IMR-90 (cell line): ENCODE results near the gene CCNYL1. TPM values are rescaled to one million over a fixed set of nuclear protein-coding genes. Genes with fewer than 3 reads are reported as not detected.

Source experiments
- ATAC-seq: fragments of 200-7000 bp; cut with Tn5 transposase; 2 replicates; pipeline ENCODE4 v1.9.1; 2020; ENCODE audit warnings: low read depth, mild to moderate bottlenecking, moderate library complexity
- BruUV-seq: library from RNA; stranded (reverse); fragments of 400-500 nt; replicated peaks from 2 replicates; lab custom pipeline; 2021; lab: Mats Ljungman, UMichigan
- CTCF ChIA-PET: fragments of 300-600 bp; formaldehyde crosslinking; extraction: SDS; loops from one replicate; lab custom pipeline; 2021; ENCODE audit warnings: antibody characterized with exemption; lab: Yijun Ruan, JAX
- POLR2A ChIA-PET: fragments of 300-600 bp; sonication (Branson Sonifier 250); formaldehyde crosslinking; loops from one replicate; lab custom pipeline; 2022; ENCODE audit warnings: antibody characterized with exemption; ENCODE audit not compliant: unreplicated experiment; lab: Charles Lee
- DNase-seq: peaks from one replicate; pipeline ENCODE4 v3.0.0; 2013
- H2AFZ ChIP-seq: replicated peaks from 2 replicates; pipeline ENCODE3; 2013; ENCODE audit warnings: low read length, mild to moderate bottlenecking; ENCODE audit not compliant: poor library complexity
- H2AK5ac ChIP-seq: 2 replicates; pipeline ENCODE4 v1.6.1; 2013; ENCODE audit warnings: low read depth, low read length, inconsistent platforms
- H2AK9ac ChIP-seq: replicated peaks from 2 replicates; pipeline ENCODE3; 2013; ENCODE audit warnings: mild to moderate bottlenecking, low read depth, low read length, moderate library complexity; ENCODE audit not compliant: poor library complexity
- H2BK120ac ChIP-seq: 2 replicates; pipeline ENCODE4 v1.6.1; 2013; ENCODE audit warnings: low read depth, low read length, inconsistent platforms
- H2BK15ac ChIP-seq: 3 replicates; pipeline ENCODE4 v1.6.1; 2013; ENCODE audit warnings: low read depth, low read length, inconsistent platforms
- H2BK20ac ChIP-seq: 2 replicates; pipeline ENCODE4 v1.6.1; 2013; ENCODE audit warnings: low read depth, mild to moderate bottlenecking, inconsistent platforms, low read length, moderate library complexity
- H2BK5ac ChIP-seq: 2 replicates; pipeline ENCODE4 v1.6.1; 2013; ENCODE audit warnings: mild to moderate bottlenecking, low read depth, low read length, inconsistent platforms; ENCODE audit not compliant: poor library complexity, severe bottlenecking
- H3K14ac ChIP-seq: replicated peaks from 2 replicates; pipeline ENCODE4 v1.6.1; 2013; ENCODE audit warnings: low read depth, low read length, inconsistent platforms
- H3K18ac ChIP-seq: 2 replicates; pipeline ENCODE4 v1.6.1; 2013; ENCODE audit warnings: low read depth, low read length, control low read depth
- H3K23ac ChIP-seq: 2 replicates; pipeline ENCODE4 v1.6.1; 2013; ENCODE audit warnings: low read depth, low read length, inconsistent platforms
- H3K27ac ChIP-seq: 2 replicates; pipeline ENCODE4 v1.5.1; 2013; ENCODE audit warnings: mild to moderate bottlenecking, control low read depth, low read length; ENCODE audit not compliant: insufficient read depth
- H3K27me3 ChIP-seq: 2 replicates; pipeline ENCODE4 v1.6.1; 2013; ENCODE audit warnings: low read length; ENCODE audit not compliant: control insufficient read depth, insufficient read depth
- H3K36me3 ChIP-seq: 2 replicates; pipeline ENCODE4 v1.6.1; 2013; ENCODE audit warnings: low read length, mixed read lengths; ENCODE audit not compliant: control insufficient read depth, insufficient read depth
- H3K4ac ChIP-seq: 2 replicates; pipeline ENCODE4 v1.6.1; 2013; ENCODE audit warnings: low read depth, low read length, inconsistent platforms
- H3K4me1 ChIP-seq: 2 replicates; pipeline ENCODE4 v1.6.1; 2013; ENCODE audit warnings: low read length, mixed read lengths; ENCODE audit not compliant: control insufficient read depth, insufficient read depth
- H3K4me2 ChIP-seq: 2 replicates; pipeline ENCODE4 v1.6.1; 2013; ENCODE audit warnings: low read depth, mild to moderate bottlenecking, control low read depth, low read length, moderate library complexity
- H3K4me3 ChIP-seq: 2 replicates; pipeline ENCODE4 v1.5.1; 2013; ENCODE audit warnings: low read depth, mild to moderate bottlenecking, control low read depth, low read length, moderate library complexity; ENCODE audit not compliant: insufficient read depth
- H3K56ac ChIP-seq: 2 replicates; pipeline ENCODE4 v1.6.1; 2013; ENCODE audit warnings: low read length, inconsistent platforms; ENCODE audit not compliant: insufficient read depth; ENCODE audit errors: extremely low read depth
- H3K79me1 ChIP-seq, 2 experiments: 2 replicates each; pipeline ENCODE4 v1.6.1; 2013; ENCODE audit warnings: low read length in 2 of 2, inconsistent platforms in 1 of 2, low read depth in 1 of 2
- H3K9ac ChIP-seq: 2 replicates; pipeline ENCODE4 v1.6.1; 2013; ENCODE audit warnings: low read depth, low read length, control low read depth
- H3K9me1 ChIP-seq: 2 replicates; pipeline ENCODE4 v1.6.1; 2013; ENCODE audit warnings: low read length, inconsistent platforms; ENCODE audit not compliant: insufficient read depth
- H3K9me3 ChIP-seq: 2 replicates; pipeline ENCODE4 v1.6.1; 2013; ENCODE audit warnings: low read length; ENCODE audit not compliant: control insufficient read depth, insufficient read depth
- H4K20me1 ChIP-seq: 2 replicates; pipeline ENCODE4 v1.6.1; 2013; ENCODE audit warnings: low read length, inconsistent platforms; ENCODE audit not compliant: insufficient read depth
- H4K5ac ChIP-seq: 2 replicates; pipeline ENCODE4 v1.6.1; 2013; ENCODE audit warnings: mild to moderate bottlenecking, low read depth, low read length, control low read depth
- H4K8ac ChIP-seq, 2 experiments: 2 replicates each; pipeline ENCODE4 v1.6.1; 2013; ENCODE audit warnings: low read depth in 2 of 2, low read length in 2 of 2, control low read depth in 1 of 2, inconsistent platforms in 1 of 2
- H4K91ac ChIP-seq: 2 replicates; pipeline ENCODE4 v1.6.1; 2013; ENCODE audit warnings: low read depth, low read length, inconsistent platforms; ENCODE audit not compliant: insufficient read depth
- BHLHE40 ChIP-seq: fragments of 150-350 bp; IDR thresholded peaks from 2 replicates; pipeline ENCODE4 v1.6.1; 2016; ENCODE audit warnings: mild to moderate bottlenecking, low read depth, low read length
- CEBPB ChIP-seq: IDR thresholded peaks from 2 replicates; pipeline ENCODE4 v1.6.1; 2012; ENCODE audit warnings: low read depth, low read length, improper control_type of control experiment
- CHD1 ChIP-seq: IDR thresholded peaks from 2 replicates; pipeline ENCODE4 v1.6.1; 2012; ENCODE audit warnings: low read depth, low read length, improper control_type of control experiment
- CTCF ChIP-seq: conservative IDR thresholded peaks from 2 replicates; pipeline ENCODE4 v1.5.1; 2012; ENCODE audit warnings: mild to moderate bottlenecking, low read depth, low read length, improper control_type of control experiment
- ELK1 ChIP-seq: fragments of 150-350 bp; IDR thresholded peaks from 2 replicates; pipeline ENCODE4 v1.6.1; 2016; ENCODE audit warnings: low read depth, mild to moderate bottlenecking, low read length, moderate library complexity, borderline replicate concordance
- FOS ChIP-seq: fragments of 150-350 bp; IDR thresholded peaks from 2 replicates; pipeline ENCODE4 v1.6.1; 2016; ENCODE audit warnings: low read depth, low read length
- MAFK ChIP-seq: IDR thresholded peaks from 2 replicates; pipeline ENCODE4 v1.6.1; 2012; ENCODE audit warnings: low read depth, low read length, improper control_type of control experiment
- MAZ ChIP-seq: IDR thresholded peaks from 2 replicates; pipeline ENCODE4 v1.6.1; 2012; ENCODE audit warnings: low read depth, mild to moderate bottlenecking, low read length, improper control_type of control experiment, moderate library complexity, borderline replicate concordance
- MXI1 ChIP-seq: IDR thresholded peaks from 2 replicates; pipeline ENCODE4 v1.6.1; 2012; ENCODE audit warnings: low read depth, mild to moderate bottlenecking, low read length, moderate library complexity, borderline replicate concordance
- NFE2L2 ChIP-seq: fragments of 150-350 bp; IDR thresholded peaks from 2 replicates; pipeline ENCODE4 v1.6.1; 2016; ENCODE audit warnings: low read depth, mild to moderate bottlenecking, low read length
- POLR2A ChIP-seq: IDR thresholded peaks from 2 replicates; pipeline ENCODE4 v1.6.1; 2012; ENCODE audit warnings: mild to moderate bottlenecking, low read depth, low read length
- RAD21 ChIP-seq: IDR thresholded peaks from 2 replicates; pipeline ENCODE4 v1.6.1; 2012; ENCODE audit warnings: low read length, improper control_type of control experiment
- RCOR1 ChIP-seq: IDR thresholded peaks from 2 replicates; pipeline ENCODE4 v1.6.1; 2012; ENCODE audit warnings: mild to moderate bottlenecking, low read length, improper control_type of control experiment; ENCODE audit not compliant: insufficient replicate concordance
- RFX5 ChIP-seq: IDR thresholded peaks from 2 replicates; pipeline ENCODE4 v1.8.0; 2012; ENCODE audit warnings: low read depth, mild to moderate bottlenecking, low read length, moderate library complexity
- SMC3 ChIP-seq: fragments of 150-350 bp; IDR thresholded peaks from 2 replicates; pipeline ENCODE4 v1.6.1; 2016; ENCODE audit warnings: low read depth, mild to moderate bottlenecking, antibody characterized with exemption, low read length, moderate library complexity
- USF2 ChIP-seq: fragments of 150-350 bp; IDR thresholded peaks from 2 replicates; pipeline ENCODE4 v1.6.1; 2017; ENCODE audit warnings: mild to moderate bottlenecking, antibody characterized with exemption, low read length, low read depth
- WGBS, 2 experiments: methylation state at CpG; one replicate each; pipeline versions ENCODE4 v1.1.5 to v1.1.7; 2013; ENCODE audit warnings: missing lambda C conversion rate in 2 of 2; ENCODE audit not compliant: insufficient read length in 1 of 2; ENCODE audit errors: extremely low coverage in 2 of 2; 5-methylcytosine and 5-hydroxymethylcytosine counted together
- dilution Hi-C: fragments of 300-500 bp; cut with HindIII; formaldehyde crosslinking; loops from one replicate; pipeline ENCODE4 v1.14.3; 2018; ENCODE audit warnings: low sequenced_read_pairs; ENCODE audit not compliant: unreplicated experiment
- in situ Hi-C: fragments of 300-500 bp; cut with MboI; formaldehyde crosslinking; loops from 3 replicates; pipeline ENCODE4 v1.14.3; 2019; ENCODE audit warnings: low sequenced_read_pairs, inconsistent platforms, mixed read lengths
- intact Hi-C: fragments of 100-400 bp; cut with micrococcal nuclease; formaldehyde crosslinking; loops from 2 replicates; pipeline ENCODE4 v1.10.0; 2022
- polyA plus RNA-seq, 3 experiments: library from polyadenylated mRNA; depleted of rRNA; stranded (reverse); fragments of >200 nt; gene quantifications; 2 replicates each; pipeline ENCODE4 v1.2.3, GENCODE V29; 2012; ENCODE audit warnings: low replicate concordance in 1 of 3
- total RNA-seq: library from RNA; depleted of rRNA; stranded (reverse); fragments of >200 nt; gene quantifications from 2 replicates; pipeline ENCODE4 v1.2.3, GENCODE V29; 2012

Gene CCNYL1
- total and polyA plus RNA-seq, 2 of the 4 experiments (the other 2 are of a cell fraction) = 5.4 to 7.3 TPM

- H3K4ac ChIP-seq = no peak overlapping the region
- CTCF ChIA-PET = interaction anchor here (0.6 to 1.1 kb wide), 2 partner anchors 17 to 21 kb away, joined by 3 to 4 read pairs; partner anchors contain the start of gene CCNYL1
- H3K9me3 ChIP-seq = no peaks in the 10 kb centered on the region
- no peak overlapping the region for H2AK9ac ChIP-seq
- 0 out of 2 replicates have a peak overlapping the region, but pooled peaks have one; percentile 16 for H2BK120ac ChIP-seq
- no peak overlapping the region for H3K56ac ChIP-seq
- H2AK5ac ChIP-seq = no peak overlapping the region
- WGBS, 2 experiments = no CpG with 5 or more reads among the region's 4 CpGs
- H3K36me3 ChIP-seq = no peaks in the 10 kb centered on the region
- ATAC-seq (peak; percentile 89), DNase-seq (peak; percentile 41)
- intact Hi-C loops = no loop called here
- BruUV-seq = no TSS peak
- H3K79me1 ChIP-seq = no peaks in the 10 kb centered on the region
- no peak overlapping the region for H3K14ac ChIP-seq
- H3K27ac ChIP-seq = no peak overlapping the region
- dilution Hi-C loops = no loop called here
- in situ Hi-C loops = no loop called here
- H2BK15ac ChIP-seq = peak overlapping the region; percentile 45; the same call in 1 of the 3 replicates
- H4K5ac ChIP-seq = no peak overlapping the region
- no peak overlapping the region; the same call in 1 of the 2 replicates for H3K23ac ChIP-seq
- no peak overlapping the region for H2BK20ac ChIP-seq
- TF ChIP-seq MAFK (no peak), MAZ (no peak), SMC3 (no peak), RCOR1 (no peak), NFE2L2 (no peak), FOS (no peak), RFX5 (no peak), CTCF (no peak), CHD1 (no peak), ELK1 (no peak), POLR2A (no peak), BHLHE40 (no peak), USF2 (no peak), MXI1 (no peak), CEBPB (no peak), RAD21 (no peak)
- peak overlapping the region; percentile 20; the same call in 1 of the 2 replicates for H3K18ac ChIP-seq
- H3K9me1 ChIP-seq = no peaks in the 10 kb centered on the region
- POLR2A ChIA-PET = interaction anchor here (0.6 kb wide), 1 partner anchor 165 kb away, joined by 4 read pairs; the partner anchor contains the start of gene CREB1
- H2AFZ ChIP-seq = no peak overlapping the region
- H4K91ac ChIP-seq = no peak overlapping the region
- H3K4me1 ChIP-seq = peaks cover 2% of the 10 kb centered on the region; the same call in 1 of the 2 replicates
- peak overlapping the region; percentile 27; the same call in 1 of the 2 replicates for H3K4me2 ChIP-seq
- H4K8ac ChIP-seq = no peak overlapping the region
- H4K20me1 ChIP-seq = no peaks in the 10 kb centered on the region
- no peak overlapping the region for H3K4me3 ChIP-seq
- H3K27me3 ChIP-seq = no peaks in the 10 kb centered on the region
- H3K9ac ChIP-seq = no peak overlapping the region
- peak overlapping the region; percentile 1 for H2BK5ac ChIP-seq
Observed at GRCh38 chr2:207694811-207695281, 16.6 kb upstream of the CCNYL1 start.
